Measurements from ENCODE around the gene SLC6A7. TPM values are rescaled to one million over a fixed set of nuclear protein-coding genes. Genes with fewer than 3 reads are reported as not detected.

Gene SLC6A7
- total RNA-seq, 1 experiment from 2014 or later: not detected

Other genes with a start within 250 kb of the SLC6A7 start
- gene PDE6A, start 245.3 kb upstream of the SLC6A7 start, total RNA-seq (2014; rRNA removed; shearing (Covaris generic); ENCODE audit: low replicate concordance): 0.07 and 0.14 TPM in 2 replicates
- gene SLC26A2, start 229.3 kb upstream of the SLC6A7 start, total RNA-seq (2014; rRNA removed; shearing (Covaris generic); ENCODE audit: low replicate concordance): 16.3 and 17.3 TPM in 2 replicates
- gene TIGD6, start 189.4 kb upstream of the SLC6A7 start, total RNA-seq (2014; rRNA removed; shearing (Covaris generic); ENCODE audit: low replicate concordance): 2.2 and 4.2 TPM in 2 replicates
- gene HMGXB3, start 189.3 kb upstream of the SLC6A7 start, total RNA-seq (2014; rRNA removed; shearing (Covaris generic); ENCODE audit: low replicate concordance): 18.9 and 19.9 TPM in 2 replicates
- not detected in 2 replicates for gene CSF1R, start 103.5 kb upstream of the SLC6A7 start, total RNA-seq (2014; rRNA removed; shearing (Covaris generic); ENCODE audit: low replicate concordance)
- 1.4 and 16.3 TPM in 2 replicates for gene PDGFRB, start 34.2 kb upstream of the SLC6A7 start, total RNA-seq (2014; rRNA removed; shearing (Covaris generic); ENCODE audit: low replicate concordance)
- not detected in 2 replicates for gene CDX1, start 23.3 kb upstream of the SLC6A7 start, total RNA-seq (2014; rRNA removed; shearing (Covaris generic); ENCODE audit: low replicate concordance)
- not detected in 2 replicates for gene CAMK2A, start 99.7 kb downstream of the SLC6A7 start, total RNA-seq (2014; rRNA removed; shearing (Covaris generic); ENCODE audit: low replicate concordance)
- not detected in 2 replicates for gene ARSI, start 112.8 kb downstream of the SLC6A7 start, total RNA-seq (2014; rRNA removed; shearing (Covaris generic); ENCODE audit: low replicate concordance)
- gene TCOF1, start 167.6 kb downstream of the SLC6A7 start, total RNA-seq (2014; rRNA removed; shearing (Covaris generic); ENCODE audit: low replicate concordance): 46.0 and 53.1 TPM in 2 replicates
- gene CD74, start 222.8 kb downstream of the SLC6A7 start, total RNA-seq (2014; rRNA removed; shearing (Covaris generic); ENCODE audit: low replicate concordance): 29.4 and 30.7 TPM in 2 replicates

Measured in Caki2 (cell line).